ENCODE measurements around the gene SEC16A. TPM values are rescaled to one million over a fixed set of nuclear protein-coding genes. Genes with fewer than 3 reads are reported as not detected.

SEC16A gene
- total RNA-seq, 1 donor from 2014 or later: 22.3 TPM

- DNase-seq (ENCODE audit: missing footprints) (no peak), ATAC-seq (no peak)
- intact Hi-C loops (cut with DNase I): no loop called here
Observed at GRCh38 chr9:136508729-136509500, 26.1 kb upstream of the SEC16A start.

- no peak for DNase-seq (ENCODE audit: missing footprints)
- intact Hi-C loops (cut with DNase I): no loop called here
- no peak for ATAC-seq
Observed at GRCh38 chr9:136507992-136508375, 25.1 kb upstream of the SEC16A start.

GRCh38 chr9:136507221-136507991, 24.6 kb upstream of the SEC16A start:
- intact Hi-C loops (cut with DNase I): no loop called here
- no peak for ATAC-seq
- no peak for DNase-seq (ENCODE audit: missing footprints)

GRCh38 chr9:136506425-136506824, 23.6 kb upstream of the SEC16A start:
- DNase-seq (ENCODE audit: missing footprints) (no peak), ATAC-seq (no peak)
- intact Hi-C loops (cut with DNase I): no loop called here

- ATAC-seq (no peak), DNase-seq (ENCODE audit: missing footprints) (no peak)
- intact Hi-C loops (cut with DNase I): no loop called here
Observed at GRCh38 chr9:136505406-136506403, 22.9 kb upstream of the SEC16A start.

GRCh38 chr9:136504512-136505348, 21.9 kb upstream of the SEC16A start:
- ATAC-seq (no peak), DNase-seq (ENCODE audit: missing footprints) (no peak)
- intact Hi-C loops (cut with DNase I): no loop called here

- no peak for DNase-seq (ENCODE audit: missing footprints)
- ATAC-seq: no peak
- intact Hi-C loops (cut with DNase I): no loop called here
Observed at GRCh38 chr9:136502940-136503550, 20.2 kb upstream of the SEC16A start.

- no peak for DNase-seq (ENCODE audit: missing footprints)
- ATAC-seq: no peak
- intact Hi-C loops (cut with DNase I): no loop called here
Observed at GRCh38 chr9:136502196-136502595, 19.4 kb upstream of the SEC16A start.

GRCh38 chr9:136501686-136502085, 18.8 kb upstream of the SEC16A start:
- ATAC-seq: no peak
- intact Hi-C loops (cut with DNase I): no loop called here
- DNase-seq (ENCODE audit: missing footprints): no peak

GRCh38 chr9:136499935-136500910, 17.4 kb upstream of the SEC16A start:
- no peak for ATAC-seq
- no peak for DNase-seq (ENCODE audit: missing footprints)
- intact Hi-C loops (cut with DNase I): no loop called here

GRCh38 chr9:136499071-136499934, 16.5 kb upstream of the SEC16A start:
- no peak for DNase-seq (ENCODE audit: missing footprints)
- intact Hi-C loops (cut with DNase I): no loop called here
- ATAC-seq: no peak

GRCh38 chr9:136497916-136498695, 15.3 kb upstream of the SEC16A start:
- ATAC-seq (no peak), DNase-seq (ENCODE audit: missing footprints) (no peak)
- intact Hi-C loops (cut with DNase I): no loop called here

- DNase-seq (ENCODE audit: missing footprints) (no peak), ATAC-seq (no peak)
- intact Hi-C loops (cut with DNase I): no loop called here
Observed at GRCh38 chr9:136496801-136497620, 14.2 kb upstream of the SEC16A start.

- no peak for ATAC-seq
- intact Hi-C loops (cut with DNase I): no loop called here
Observed at GRCh38 chr9:136496181-136496580, 13.3 kb upstream of the SEC16A start.

More at GRCh38 chr9:136496181-136496580, 13.3 kb upstream of the SEC16A start:
- DNase-seq (ENCODE audit: missing footprints): no peak
